Measurements from ENCODE around the gene CCL7.

CCL7 gene

GRCh38 chr17:34308371-34308770, 38.4 kb downstream of the CCL7 start:
- no peak for DNase-seq (ENCODE audit: low spot score)
- H3K27ac ChIP-seq, result no peak overlapping the region
- POLR2A ChIA-PET (ENCODE audit: low non-redundant PET), result no interaction called here
- CTCF ChIA-PET, result no interaction called here
- no peak for TF ChIP-seq CTCF (conservative IDR thresholded peaks at IDR 0.05; ENCODE audit: low read depth)

DNA sequence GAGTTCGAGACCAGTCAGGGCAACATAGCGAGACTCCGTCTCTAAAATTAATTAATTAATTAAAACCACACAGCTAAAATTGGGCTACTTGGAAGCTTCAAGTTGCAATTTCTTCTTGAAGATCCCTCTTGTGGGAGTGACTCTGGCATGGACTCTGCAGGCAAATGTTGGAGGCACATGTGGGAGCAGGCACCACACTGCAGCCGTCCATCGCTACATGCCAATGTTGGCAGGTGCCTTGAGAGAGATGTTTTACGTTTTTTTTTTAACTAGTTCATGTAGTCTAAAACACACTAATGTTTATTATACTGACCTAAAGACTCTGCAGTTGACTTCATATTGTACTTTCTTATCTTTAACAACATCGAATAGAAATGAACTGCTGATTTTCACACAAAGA, 41.3 kb downstream of the CCL7 start:
- no peak overlapping the region for H3K27ac ChIP-seq
- no peak for DNase-seq (ENCODE audit: low spot score)
- TF ChIP-seq CTCF (conservative IDR thresholded peaks at IDR 0.05; ENCODE audit: low read depth), result no peak
- CTCF ChIA-PET, result interaction anchor here (1.6 kb wide), 1 partner anchor 50 kb away, joined by 5 read pairs; no protein-coding TSS in a partner anchor
- POLR2A ChIA-PET (ENCODE audit: low non-redundant PET), result no interaction called here

GRCh38 chr17:34312080-34312479, 42.1 kb downstream of the CCL7 start:
- CTCF ChIA-PET, result interaction anchor here (1.6 kb wide), 1 partner anchor 50 kb away, joined by 5 read pairs; no protein-coding TSS in a partner anchor
- DNase-seq (ENCODE audit: low spot score), result no peak
- POLR2A ChIA-PET (ENCODE audit: low non-redundant PET), result no interaction called here

GRCh38 chr17:34313164-34313563, 43.1 kb downstream of the CCL7 start:
- TF ChIP-seq CTCF (conservative IDR thresholded peaks at IDR 0.05; ENCODE audit: low read depth), result no peak
- CTCF ChIA-PET, result interaction anchor here (0.6 kb wide), 2 partner anchors 949 to 998 kb away, joined by 3 to 4 read pairs; no protein-coding TSS in a partner anchor
- POLR2A ChIA-PET (ENCODE audit: low non-redundant PET), result interaction anchor here (0.6 kb wide), 1 partner anchor 198 kb away, joined by 3 read pairs; no protein-coding TSS in a partner anchor
- H3K27ac ChIP-seq, result no peak overlapping the region
- DNase-seq (ENCODE audit: low spot score), result no peak

More at GRCh38 chr17:34312080-34312479, 42.1 kb downstream of the CCL7 start:
- TF ChIP-seq CTCF (conservative IDR thresholded peaks at IDR 0.05; ENCODE audit: low read depth), result no peak
- H3K27ac ChIP-seq, result no peak overlapping the region

DNA sequence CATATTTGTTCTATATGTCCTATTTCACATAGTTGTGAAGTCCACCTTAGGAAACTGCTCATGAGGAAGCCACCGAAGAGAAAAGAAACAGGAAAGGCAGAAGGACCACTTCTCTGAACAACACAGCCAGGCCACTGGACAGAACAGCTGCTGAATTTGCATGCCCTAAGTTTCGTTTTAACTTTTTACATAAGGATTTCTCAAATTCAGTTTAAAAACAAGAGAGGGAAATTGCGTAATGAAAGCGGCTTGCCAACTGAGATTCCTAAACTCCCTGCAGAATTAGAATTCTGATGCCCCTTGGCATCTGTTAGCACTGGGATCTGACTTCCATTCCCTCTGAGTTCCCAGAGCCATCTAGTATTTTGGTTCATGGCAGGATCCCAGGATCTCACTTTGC, 44.3 kb downstream of the CCL7 start:
- no peak for TF ChIP-seq CTCF (conservative IDR thresholded peaks at IDR 0.05; ENCODE audit: low read depth)
- DNase-seq (ENCODE audit: low spot score), result no peak
- ChIA-PET POLR2A (ENCODE audit: low non-redundant PET) (no interaction called here), CTCF (no interaction called here)
- H3K27ac ChIP-seq, result no peak overlapping the region

- no peak for DNase-seq (ENCODE audit: low spot score)
- TF ChIP-seq CTCF (conservative IDR thresholded peaks at IDR 0.05; ENCODE audit: low read depth), result no peak
- POLR2A ChIA-PET (ENCODE audit: low non-redundant PET), result no interaction called here
- CTCF ChIA-PET, result interaction anchor here (0.6 kb wide), 2 partner anchors 216 to 460 kb away, joined by 3 read pairs; no protein-coding TSS in a partner anchor
- H3K27ac ChIP-seq, result no peak overlapping the region
Observed at GRCh38 chr17:34318474-34318873, 48.5 kb downstream of the CCL7 start.

All from RWPE1 (cell line).